ENCODE data around the gene G6PC2.
"Not testable (repeated sequence)": the region's sequence is repeated elsewhere in the genome, so short reads cannot be mapped to it uniquely, and the experiment has no call there.

Gene G6PC2

GRCh38 chr2:168874368-168875054 lies 26.6 kb upstream of the G6PC2 start:
- Histone ChIP-seq H3K4me1 (ENCODE audit: insufficient read depth, low read length, poor library complexity, severe bottlenecking) (peaks cover 5% of the 10 kb centered on the region), H3K9ac (ENCODE audit: low read depth, low read length, poor library complexity, severe bottlenecking) (no peak overlapping the region), H2AFZ (ENCODE audit: low read length) (no peak overlapping the region), H3K4me3 (ENCODE audit: low read length, poor library complexity, severe bottlenecking) (no peak overlapping the region), H4K20me1 (ENCODE audit: insufficient read depth, low read length, poor library complexity, severe bottlenecking) (no peaks in the 10 kb centered on the region), H3K4me2 (ENCODE audit: low read depth, low read length, poor library complexity, severe bottlenecking) (no peak overlapping the region), H3K79me2 (ENCODE audit: insufficient read depth, low read length) (no peaks in the 10 kb centered on the region), H3K9me2 (replicated peaks; ENCODE audit: low read depth, low read length) (no peaks in the 10 kb centered on the region), H3K27me3 (ENCODE audit: insufficient read depth, low read length, poor library complexity, severe bottlenecking) (no peaks in the 10 kb centered on the region), H3K36me3 (ENCODE audit: insufficient read depth, low read length) (peaks cover 45% of the 10 kb centered on the region), H3K9me3 (ENCODE audit: insufficient read depth, low read depth, low read length) (no peaks in the 10 kb centered on the region), H3F3A (ENCODE audit: low read depth) (no peaks in the 10 kb centered on the region)
- TF ChIP-seq CTCF (conservative IDR thresholded peaks at IDR 0.05; ENCODE audit: low read length): no peak

DNA sequence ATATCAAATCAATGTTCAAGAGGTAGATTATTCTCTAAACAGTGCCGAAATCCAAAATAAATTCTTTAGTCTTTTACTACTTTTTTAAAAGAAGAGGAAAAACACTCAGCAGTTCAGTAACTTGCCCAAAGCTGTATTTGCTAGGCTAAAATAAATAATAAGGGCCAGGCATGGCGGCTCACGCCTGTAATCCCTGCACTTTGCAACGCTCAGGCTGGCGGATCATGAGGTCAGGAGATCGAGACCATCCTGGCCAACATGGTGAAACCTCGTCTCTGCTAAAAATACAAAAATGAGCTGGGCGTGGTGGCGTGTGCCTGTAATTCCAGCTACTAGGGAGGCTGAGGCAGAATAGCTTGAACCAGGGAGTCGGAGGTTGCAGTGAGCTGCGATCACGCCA lies 18.9 kb upstream of the G6PC2 start:
- not testable (repeated sequence) for H3K4me3 ChIP-seq (ENCODE audit: low read length, poor library complexity, severe bottlenecking); H3K9me3 ChIP-seq (ENCODE audit: insufficient read depth, low read depth, low read length); H4K20me1 ChIP-seq (ENCODE audit: insufficient read depth, low read length, poor library complexity, severe bottlenecking); H3K4me2 ChIP-seq (ENCODE audit: low read depth, low read length, poor library complexity, severe bottlenecking); H3K9me2 ChIP-seq (replicated peaks; ENCODE audit: low read depth, low read length); H3K27me3 ChIP-seq (ENCODE audit: insufficient read depth, low read length, poor library complexity, severe bottlenecking); H3K36me3 ChIP-seq (ENCODE audit: insufficient read depth, low read length); H3F3A ChIP-seq (ENCODE audit: low read depth); H2AFZ ChIP-seq (ENCODE audit: low read length); H3K9ac ChIP-seq (ENCODE audit: low read depth, low read length, poor library complexity, severe bottlenecking)
- Histone ChIP-seq H3K4me1 (ENCODE audit: insufficient read depth, low read length, poor library complexity, severe bottlenecking) (peaks cover 26% of the 10 kb centered on the region), H3K79me2 (ENCODE audit: insufficient read depth, low read length) (peaks cover 44% of the 10 kb centered on the region)

DNA sequence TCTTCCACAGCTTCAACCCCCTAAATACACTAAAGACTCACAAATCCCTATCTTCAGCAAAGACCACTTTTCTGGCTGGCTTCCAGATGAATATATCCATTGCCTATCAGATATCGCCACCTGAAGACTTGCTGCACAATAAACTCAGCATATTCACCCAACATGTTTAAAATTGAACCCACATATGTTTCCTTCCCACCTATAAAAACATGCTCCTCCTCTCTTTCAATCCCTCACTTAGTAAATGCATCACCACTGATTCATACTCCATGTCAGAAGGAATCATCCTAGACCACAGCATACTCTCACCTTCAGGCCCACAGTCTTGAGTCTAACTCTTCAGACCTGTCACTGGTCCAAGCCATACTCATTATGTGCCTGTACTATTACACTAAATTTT lies 16.1 kb upstream of the G6PC2 start:
- H3K9ac ChIP-seq (ENCODE audit: low read depth, low read length, poor library complexity, severe bottlenecking): no peak overlapping the region

More for the DNA sequence above, 16.1 kb upstream of the G6PC2 start:
- Histone ChIP-seq H3K4me1 (ENCODE audit: insufficient read depth, low read length, poor library complexity, severe bottlenecking) (peaks cover 38% of the 10 kb centered on the region), H3K27me3 (ENCODE audit: insufficient read depth, low read length, poor library complexity, severe bottlenecking) (no peaks in the 10 kb centered on the region), H3F3A (ENCODE audit: low read depth) (no peaks in the 10 kb centered on the region), H2AFZ (ENCODE audit: low read length) (no peak overlapping the region), H3K4me2 (ENCODE audit: low read depth, low read length, poor library complexity, severe bottlenecking) (peak overlapping the region; percentile 41), H3K79me2 (ENCODE audit: insufficient read depth, low read length) (peaks cover 67% of the 10 kb centered on the region), H4K20me1 (ENCODE audit: insufficient read depth, low read length, poor library complexity, severe bottlenecking) (no peaks in the 10 kb centered on the region), H3K4me3 (ENCODE audit: low read length, poor library complexity, severe bottlenecking) (peak overlapping the region; percentile 33), H3K9me2 (replicated peaks; ENCODE audit: low read depth, low read length) (no peaks in the 10 kb centered on the region), H3K36me3 (ENCODE audit: insufficient read depth, low read length) (no peaks in the 10 kb centered on the region), H3K9me3 (ENCODE audit: insufficient read depth, low read depth, low read length) (no peaks in the 10 kb centered on the region)
- TF ChIP-seq CTCF (conservative IDR thresholded peaks at IDR 0.05; ENCODE audit: low read length): 0 out of 2 replicates have a peak, but pooled peaks have one; percentile 12
- TF ChIP-seq EZH2phosphoT487 (IDR thresholded peaks at IDR 0.05; ENCODE audit: borderline replicate concordance): no peak
